ENCODE data around the gene ANKRD44. TPM values are rescaled to one million over a fixed set of nuclear protein-coding genes. Genes with fewer than 3 reads are reported as not detected.

ANKRD44 gene
- total RNA-seq, 1 donor from 2014 or later = 11.2 TPM

DNA sequence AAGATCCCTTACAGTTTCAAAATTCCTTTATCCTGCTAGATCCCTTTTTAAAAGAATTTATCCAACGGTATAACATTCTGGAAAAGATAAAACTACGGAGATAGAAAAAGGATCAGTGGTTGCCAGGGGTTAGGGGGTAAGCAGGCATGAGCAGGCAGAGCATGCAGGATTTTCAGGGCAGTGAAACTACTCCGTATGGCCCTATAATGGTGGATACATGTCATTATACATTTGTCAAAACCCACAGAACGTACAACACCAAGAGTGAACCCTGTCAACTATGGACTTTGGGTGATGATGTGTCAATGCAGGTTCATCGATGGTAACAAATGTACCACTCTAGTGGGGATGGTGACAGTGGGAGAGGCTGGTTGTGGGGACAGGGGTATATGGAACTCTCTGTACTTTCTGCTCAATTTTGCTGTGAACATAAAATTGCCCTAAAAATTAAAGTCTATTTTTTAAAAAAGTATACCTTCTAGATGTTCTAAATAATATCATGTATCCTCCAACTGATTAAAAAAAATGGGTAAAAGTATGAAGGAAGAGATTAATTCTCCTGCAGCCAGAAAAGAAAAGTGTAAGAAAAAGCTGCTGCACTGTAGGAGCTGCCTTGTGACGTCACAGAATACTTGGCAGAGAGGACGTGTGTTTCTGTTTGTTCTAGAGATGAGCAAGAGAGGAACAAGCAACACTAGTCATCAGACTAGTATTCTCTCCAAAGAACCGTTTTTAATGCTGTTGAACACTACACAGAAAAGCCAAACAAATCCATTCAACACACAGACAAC lies 23.6 kb downstream of the ANKRD44 start:
- no peak for DNase-seq (ENCODE audit: low read depth, low spot score)
- Mint-ChIP-seq H3K27ac (ENCODE audit: unreplicated experiment) (no peak overlapping the region), H3K27me3 (ENCODE audit: low read depth) (no peaks in the 10 kb centered on the region), H3K4me1 (peaks cover 18% of the 10 kb centered on the region), H3K9me3 (peaks cover 10% of the 10 kb centered on the region), H3K4me3 (no peak overlapping the region), H3K36me3 (ENCODE audit: low read depth) (peaks cover 9% of the 10 kb centered on the region)
- TF ChIP-seq, protein P1, sequence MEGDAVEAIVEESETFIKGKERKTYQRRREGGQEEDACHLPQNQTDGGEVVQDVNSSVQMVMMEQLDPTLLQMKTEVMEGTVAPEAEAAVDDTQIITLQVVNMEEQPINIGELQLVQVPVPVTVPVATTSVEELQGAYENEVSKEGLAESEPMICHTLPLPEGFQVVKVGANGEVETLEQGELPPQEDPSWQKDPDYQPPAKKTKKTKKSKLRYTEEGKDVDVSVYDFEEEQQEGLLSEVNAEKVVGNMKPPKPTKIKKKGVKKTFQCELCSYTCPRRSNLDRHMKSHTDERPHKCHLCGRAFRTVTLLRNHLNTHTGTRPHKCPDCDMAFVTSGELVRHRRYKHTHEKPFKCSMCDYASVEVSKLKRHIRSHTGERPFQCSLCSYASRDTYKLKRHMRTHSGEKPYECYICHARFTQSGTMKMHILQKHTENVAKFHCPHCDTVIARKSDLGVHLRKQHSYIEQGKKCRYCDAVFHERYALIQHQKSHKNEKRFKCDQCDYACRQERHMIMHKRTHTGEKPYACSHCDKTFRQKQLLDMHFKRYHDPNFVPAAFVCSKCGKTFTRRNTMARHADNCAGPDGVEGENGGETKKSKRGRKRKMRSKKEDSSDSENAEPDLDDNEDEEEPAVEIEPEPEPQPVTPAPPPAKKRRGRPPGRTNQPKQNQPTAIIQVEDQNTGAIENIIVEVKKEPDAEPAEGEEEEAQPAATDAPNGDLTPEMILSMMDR (conservative IDR thresholded peaks at IDR 0.05) = no peak

DNA sequence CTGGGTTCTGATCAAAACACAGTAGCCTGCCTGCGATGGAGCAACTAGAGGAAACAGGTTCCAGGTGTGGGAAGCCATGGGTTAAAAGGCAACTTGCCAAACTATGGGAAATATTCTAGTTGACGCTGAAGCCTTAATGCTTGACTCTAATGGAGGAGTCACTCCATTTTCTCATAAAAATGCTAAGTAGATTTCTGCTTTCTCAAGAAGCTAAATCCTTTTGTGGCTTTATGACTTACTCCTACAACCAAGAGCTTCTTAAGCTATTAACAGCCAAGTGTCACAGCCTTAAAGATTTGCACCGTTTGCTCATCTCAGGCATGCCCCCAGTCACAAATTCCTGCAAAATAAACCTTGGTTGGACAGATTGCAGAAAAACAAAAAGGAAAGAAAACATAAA lies 25.2 kb downstream of the ANKRD44 start:
- no peak for DNase-seq (ENCODE audit: low read depth, low spot score)
- peaks cover 6% of the 10 kb centered on the region for H3K36me3 Mint-ChIP-seq (ENCODE audit: low read depth)
- TF ChIP-seq, protein P1 (conservative IDR thresholded peaks at IDR 0.05) = no peak
- no peaks in the 10 kb centered on the region for H3K27me3 Mint-ChIP-seq (ENCODE audit: low read depth)
- H3K9me3 Mint-ChIP-seq = peaks cover 5% of the 10 kb centered on the region
- no peak overlapping the region for H3K4me3 Mint-ChIP-seq
- H3K27ac Mint-ChIP-seq (ENCODE audit: unreplicated experiment) = no peak overlapping the region
- H3K4me1 Mint-ChIP-seq = peaks cover 27% of the 10 kb centered on the region

DNA sequence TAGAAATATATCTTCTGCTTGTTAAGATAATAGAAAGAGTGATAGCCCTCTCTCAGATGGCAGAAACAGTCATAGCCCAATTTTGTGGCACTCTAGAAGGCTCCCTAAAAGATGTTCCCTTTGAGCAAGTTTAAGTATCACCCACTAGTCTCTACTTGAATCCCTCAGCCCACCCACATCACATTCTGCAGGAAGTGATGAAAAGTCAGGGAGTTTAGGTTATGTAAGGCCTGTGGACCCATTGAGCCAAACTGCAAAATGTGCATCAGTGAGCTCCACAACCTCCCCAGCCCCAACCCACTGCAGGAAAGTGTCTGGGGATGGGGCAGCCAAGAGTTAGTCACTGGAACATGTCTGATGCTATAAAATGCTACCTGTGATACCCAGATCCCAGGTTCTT lies 25.6 kb downstream of the ANKRD44 start:
- no peak overlapping the region for H3K27ac Mint-ChIP-seq (ENCODE audit: unreplicated experiment)
- H3K4me3 Mint-ChIP-seq = no peak overlapping the region
- H3K27me3 Mint-ChIP-seq (ENCODE audit: low read depth) = no peaks in the 10 kb centered on the region
- TF ChIP-seq, protein P1 (conservative IDR thresholded peaks at IDR 0.05) = no peak
- H3K36me3 Mint-ChIP-seq (ENCODE audit: low read depth) = peaks cover 6% of the 10 kb centered on the region
- H3K4me1 Mint-ChIP-seq = peaks cover 31% of the 10 kb centered on the region
- peaks cover 5% of the 10 kb centered on the region for H3K9me3 Mint-ChIP-seq
- DNase-seq (ENCODE audit: low read depth, low spot score) = no peak

DNA sequence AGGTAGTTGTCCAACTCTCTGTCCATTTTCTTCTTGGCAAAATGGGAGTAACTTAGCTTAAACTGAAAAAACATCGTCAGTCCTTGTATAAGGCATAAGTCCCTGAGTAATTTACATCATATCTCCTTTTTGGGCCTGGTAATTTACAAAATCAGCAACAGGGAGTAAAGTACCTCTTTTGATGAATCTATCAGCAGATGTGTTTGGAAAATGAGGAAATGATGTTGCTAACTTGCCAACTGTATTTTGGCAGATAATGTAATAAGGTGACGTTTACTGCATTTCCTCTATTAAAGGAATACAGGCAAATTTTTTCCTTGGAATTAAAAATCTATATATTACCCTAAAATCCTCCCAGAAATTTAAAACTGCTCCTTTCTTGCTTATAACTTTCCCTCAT lies 29.2 kb downstream of the ANKRD44 start:
- TF ChIP-seq, protein P1 (conservative IDR thresholded peaks at IDR 0.05) = no peak
- Mint-ChIP-seq H3K9me3 (peaks cover 2% of the 10 kb centered on the region), H3K27ac (ENCODE audit: unreplicated experiment) (no peak overlapping the region), H3K4me3 (no peak overlapping the region), H3K4me1 (peaks cover 36% of the 10 kb centered on the region), H3K36me3 (ENCODE audit: low read depth) (no peaks in the 10 kb centered on the region), H3K27me3 (ENCODE audit: low read depth) (no peaks in the 10 kb centered on the region)
- DNase-seq (ENCODE audit: low read depth, low spot score) = no peak

DNA sequence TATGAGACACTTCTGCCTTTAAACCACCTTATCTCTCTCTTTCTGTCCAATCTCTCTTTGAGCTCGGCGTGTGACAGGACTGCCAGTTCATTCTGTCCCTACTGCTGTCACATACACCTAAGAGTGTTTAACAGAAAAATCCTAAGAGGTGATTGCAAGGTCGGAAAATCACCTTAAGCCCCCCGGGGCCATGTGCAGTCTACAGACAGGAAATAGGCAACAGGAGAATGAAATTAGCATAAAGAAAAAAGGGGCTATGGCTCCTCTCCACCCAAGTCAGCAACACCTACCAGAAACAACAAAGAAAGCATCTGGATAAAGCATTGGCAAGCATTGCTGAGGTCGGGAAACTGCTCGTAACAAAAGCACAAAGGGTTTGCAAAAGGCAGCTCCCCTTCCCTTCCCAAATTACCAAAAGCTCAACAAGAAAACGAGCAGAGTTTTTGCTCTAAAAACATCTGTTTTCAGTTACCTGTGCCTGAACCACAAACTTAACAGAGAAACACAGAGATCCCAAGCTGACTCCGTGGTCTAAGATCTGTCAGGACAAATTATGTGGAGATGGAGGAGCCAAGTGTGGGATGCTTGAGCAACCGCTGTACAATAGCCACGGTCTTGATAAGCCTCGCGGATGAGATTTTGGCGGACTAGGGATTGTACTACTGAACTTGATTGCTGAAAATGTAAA lies 30.4 kb downstream of the ANKRD44 start:
- no peak for DNase-seq (ENCODE audit: low read depth, low spot score)
- no peak overlapping the region for H3K27ac Mint-ChIP-seq (ENCODE audit: unreplicated experiment)
- H3K4me1 Mint-ChIP-seq = peaks cover 36% of the 10 kb centered on the region

More for the DNA sequence above, 30.4 kb downstream of the ANKRD44 start:
- Mint-ChIP-seq H3K27me3 (ENCODE audit: low read depth) (no peaks in the 10 kb centered on the region), H3K36me3 (ENCODE audit: low read depth) (no peaks in the 10 kb centered on the region), H3K4me3 (no peak overlapping the region), H3K9me3 (peaks cover 2% of the 10 kb centered on the region)
- TF ChIP-seq, protein P1 (conservative IDR thresholded peaks at IDR 0.05) = no peak

Data from neural crest cell (in vitro differentiated cells).